ENCODE measurements around the gene TRUB1. TPM values are rescaled to one million over a fixed set of nuclear protein-coding genes. Genes with fewer than 3 reads are reported as not detected.

TRUB1 gene
- total RNA-seq, 6 experiments from 2014 or later = 6.7 to 12.5 (median 8.7) TPM

DNA sequence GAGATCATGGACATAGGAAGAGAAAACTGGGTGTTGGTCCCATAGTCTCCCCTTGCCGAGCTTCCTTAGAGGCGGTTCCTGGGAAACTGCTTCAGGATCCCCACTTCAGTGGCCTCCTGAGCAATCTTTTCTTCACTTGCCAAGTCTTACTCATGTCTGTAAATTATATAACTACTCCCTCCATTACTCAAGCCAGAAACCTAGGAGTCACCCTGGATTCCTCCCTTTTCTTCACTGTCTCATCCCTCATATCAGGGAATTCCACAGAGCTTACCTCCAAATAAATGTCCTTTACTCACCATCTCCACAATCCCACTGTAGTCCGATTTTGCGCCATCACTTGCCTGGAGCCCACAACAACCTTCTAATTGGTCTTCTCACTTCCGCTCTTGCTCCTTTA is 29.1 kb upstream of the TRUB1 start:
- DNase-seq = no peak
- H3K36me3 ChIP-seq = no peaks in the 10 kb centered on the region
- WGBS (ENCODE audit: insufficient coverage, low coverage, low lambda C conversion rate, missing lambda C conversion rate) = 90% methylated on average over 3 of the region's 5 CpGs
- H3K4me3 ChIP-seq = no peak overlapping the region
- no peaks in the 10 kb centered on the region for H3K9me3 ChIP-seq
- H3K27ac ChIP-seq = no peak overlapping the region
- no peak for ATAC-seq
- no peaks in the 10 kb centered on the region for H3K4me1 ChIP-seq
- no peaks in the 10 kb centered on the region for H3K27me3 ChIP-seq
- intact Hi-C loops (cut with DNase I) = no loop called here
- no peak for TF ChIP-seq POLR2A (IDR thresholded peaks at IDR 0.05)
- TF ChIP-seq, protein P1, sequence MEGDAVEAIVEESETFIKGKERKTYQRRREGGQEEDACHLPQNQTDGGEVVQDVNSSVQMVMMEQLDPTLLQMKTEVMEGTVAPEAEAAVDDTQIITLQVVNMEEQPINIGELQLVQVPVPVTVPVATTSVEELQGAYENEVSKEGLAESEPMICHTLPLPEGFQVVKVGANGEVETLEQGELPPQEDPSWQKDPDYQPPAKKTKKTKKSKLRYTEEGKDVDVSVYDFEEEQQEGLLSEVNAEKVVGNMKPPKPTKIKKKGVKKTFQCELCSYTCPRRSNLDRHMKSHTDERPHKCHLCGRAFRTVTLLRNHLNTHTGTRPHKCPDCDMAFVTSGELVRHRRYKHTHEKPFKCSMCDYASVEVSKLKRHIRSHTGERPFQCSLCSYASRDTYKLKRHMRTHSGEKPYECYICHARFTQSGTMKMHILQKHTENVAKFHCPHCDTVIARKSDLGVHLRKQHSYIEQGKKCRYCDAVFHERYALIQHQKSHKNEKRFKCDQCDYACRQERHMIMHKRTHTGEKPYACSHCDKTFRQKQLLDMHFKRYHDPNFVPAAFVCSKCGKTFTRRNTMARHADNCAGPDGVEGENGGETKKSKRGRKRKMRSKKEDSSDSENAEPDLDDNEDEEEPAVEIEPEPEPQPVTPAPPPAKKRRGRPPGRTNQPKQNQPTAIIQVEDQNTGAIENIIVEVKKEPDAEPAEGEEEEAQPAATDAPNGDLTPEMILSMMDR (IDR thresholded peaks at IDR 0.05) = no peak

GRCh38 chr10:114911052-114911711 is 26.8 kb upstream of the TRUB1 start:
- TF ChIP-seq, protein P1 (IDR thresholded peaks at IDR 0.05) = no peak
- TF ChIP-seq POLR2A (IDR thresholded peaks at IDR 0.05) = no peak
- Histone ChIP-seq H3K9me3 (no peaks in the 10 kb centered on the region), H3K27me3 (no peaks in the 10 kb centered on the region), H3K4me1 (no peaks in the 10 kb centered on the region), H3K27ac (no peak overlapping the region), H3K36me3 (no peaks in the 10 kb centered on the region), H3K4me3 (no peak overlapping the region)
- ATAC-seq = no peak
- DNase-seq = no peak
- 56% methylated on average over 2 of the region's 4 CpGs for WGBS (ENCODE audit: insufficient coverage, low coverage, low lambda C conversion rate, missing lambda C conversion rate)
- intact Hi-C loops (cut with DNase I) = no loop called here

- Histone ChIP-seq H3K4me3 (no peak overlapping the region), H3K36me3 (no peaks in the 10 kb centered on the region), H3K27ac (no peak overlapping the region), H3K9me3 (no peaks in the 10 kb centered on the region), H3K27me3 (no peaks in the 10 kb centered on the region), H3K4me1 (no peaks in the 10 kb centered on the region)
- TF ChIP-seq, protein P1 (IDR thresholded peaks at IDR 0.05) = no peak
- TF ChIP-seq POLR2A (IDR thresholded peaks at IDR 0.05) = no peak
- ATAC-seq = no peak
- DNase-seq = no peak
- intact Hi-C loops (cut with DNase I) = no loop called here
- WGBS (ENCODE audit: insufficient coverage, low coverage, low lambda C conversion rate, missing lambda C conversion rate) = 66% methylated on average over 5 of the region's 5 CpGs
These were observed 26.1 kb upstream of the TRUB1 start for GRCh38 chr10:114911801-114912469.

DNA sequence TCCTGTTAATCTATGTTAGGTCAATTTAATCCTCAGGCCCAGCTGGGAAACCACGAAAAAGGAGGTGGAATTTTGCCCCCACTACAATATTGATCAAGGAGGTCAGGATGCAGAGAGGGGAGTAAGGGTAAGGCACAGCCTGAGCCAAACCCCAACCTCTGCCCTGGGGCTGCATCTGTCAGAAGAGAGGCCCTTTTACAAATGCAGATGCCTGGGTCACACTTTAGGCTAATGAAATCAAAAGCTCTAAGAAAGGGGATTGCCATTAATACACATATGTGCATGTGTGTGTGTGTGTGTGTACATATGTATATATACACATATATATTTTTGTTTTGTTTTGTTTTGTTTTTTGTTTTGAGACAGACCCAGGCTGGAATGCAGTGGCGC is 25.5 kb upstream of the TRUB1 start:
- Histone ChIP-seq H3K4me3 (no peak overlapping the region), H3K27ac (no peak overlapping the region), H3K9me3 (no peaks in the 10 kb centered on the region), H3K4me1 (no peaks in the 10 kb centered on the region), H3K27me3 (no peaks in the 10 kb centered on the region), H3K36me3 (no peaks in the 10 kb centered on the region)
- TF ChIP-seq, protein P1 (IDR thresholded peaks at IDR 0.05) = no peak
- TF ChIP-seq POLR2A (IDR thresholded peaks at IDR 0.05) = no peak
- intact Hi-C loops (cut with DNase I) = no loop called here
- WGBS (ENCODE audit: insufficient coverage, low coverage, low lambda C conversion rate, missing lambda C conversion rate) = 8% methylated on average over 1 of the region's 2 CpGs
- DNase-seq (no peak), ATAC-seq (no peak)
